HL-60 (cell line): ENCODE data around the gene CNKSR2.

ENCODE experiments used
- DNase-seq, 2 experiments: peaks; one replicate each; pipeline ENCODE4 v3.0.0-alpha.2; 2010 to 2020; ENCODE audit warnings: low read depth in 1 of 2, low spot score in 1 of 2
- H3K27ac ChIP-seq: fragments of 250-450 bp; sonication (Bioruptor Pico); replicated peaks from 2 replicates; pipeline ENCODE4 v1.5.1; 2020; ENCODE audit warnings: mild to moderate bottlenecking, moderate library complexity
- H3K27me3 ChIP-seq: fragments of 250-450 bp; sonication (Bioruptor Pico); 2 replicates; pipeline ENCODE4 v1.5.1; 2021; ENCODE audit warnings: mild to moderate bottlenecking, moderate library complexity; ENCODE audit not compliant: insufficient read depth, poor library complexity, severe bottlenecking
- H3K4me3 ChIP-seq: replicated peaks from 2 replicates; pipeline ENCODE4 v1.5.1; 2011; ENCODE audit warnings: mild to moderate bottlenecking, control low read depth, low read length; ENCODE audit not compliant: insufficient read depth
- CTCF ChIP-seq: IDR thresholded peaks from one replicate; pipeline ENCODE4 v1.5.1; 2011; ENCODE audit warnings: low read length, control low read depth, inconsistent platforms; ENCODE audit not compliant: insufficient read depth
- GABPA ChIP-seq: IDR thresholded peaks from 2 replicates; pipeline ENCODE4 v1.6.1; 2012; ENCODE audit warnings: low read depth
- POLR2AphosphoS5 ChIP-seq: IDR thresholded peaks from 2 replicates; pipeline ENCODE4 v1.6.1; 2012; ENCODE audit warnings: low read depth
- REST ChIP-seq: IDR thresholded peaks from 2 replicates; pipeline ENCODE4 v1.6.1; 2012; ENCODE audit warnings: low read depth; ENCODE audit not compliant: insufficient replicate concordance
- SPI1 ChIP-seq: IDR thresholded peaks from 2 replicates; pipeline ENCODE4 v1.6.1; 2012; ENCODE audit warnings: low read depth, mild to moderate bottlenecking, borderline replicate concordance

Gene CNKSR2

GRCh38 chrX:21369613-21370012 is 4.6 kb upstream of the CNKSR2 start:
- Histone ChIP-seq H3K27me3 (peaks cover 17% of the 10 kb centered on the region), H3K27ac (no peak overlapping the region), H3K4me3 (no peak overlapping the region)
- no peak for TF ChIP-seq CTCF
- TF ChIP-seq POLR2AphosphoS5: no peak
- TF ChIP-seq SPI1: no peak
- TF ChIP-seq GABPA: no peak
- TF ChIP-seq REST: no peak
- no peak for DNase-seq

- TF ChIP-seq REST (no peak), SPI1 (no peak)
- DNase-seq: no peak
- Histone ChIP-seq H3K27me3 (peaks cover 28% of the 10 kb centered on the region), H3K27ac (no peak overlapping the region), H3K4me3 (no peak overlapping the region)
Measured at GRCh38 chrX:21373001-21373400, 1.2 kb upstream of the CNKSR2 start.

GRCh38 chrX:21373637-21374162 is 518 bp upstream of the CNKSR2 start:
- no peak overlapping the region for H3K27ac ChIP-seq
- TF ChIP-seq REST: no peak
- TF ChIP-seq GABPA: no peak
- TF ChIP-seq POLR2AphosphoS5: no peak
- no peak for TF ChIP-seq SPI1
- no peak for TF ChIP-seq CTCF
- no peak for DNase-seq
- peaks cover 28% of the 10 kb centered on the region for H3K27me3 ChIP-seq
- H3K4me3 ChIP-seq: peak overlapping the region; percentile 46
